Lower leg skin (tissue), 3 donors: Measurements from ENCODE around the gene AQR.

ENCODE experiments used
- CTCF ChIP-seq, 3 donors: fragments of 450-650 bp; IDR thresholded peaks; one replicate each; pipeline ENCODE4 v1.5.1; 2016; ENCODE audit warnings: antibody characterized with exemption in 3 of 3, mild to moderate bottlenecking in 3 of 3, moderate library complexity in 2 of 3
- POLR2A ChIP-seq, 2 donors: fragments of 450-650 bp; IDR thresholded peaks; one replicate each; pipeline ENCODE4 v1.6.1; 2016 to 2017; ENCODE audit warnings: antibody characterized with exemption in 2 of 2, mild to moderate bottlenecking in 1 of 2, moderate library complexity in 1 of 2

GRCh38 chr15:34808016-34808415 lies 161.5 kb downstream of the AQR start:
- no peak for TF ChIP-seq CTCF (IDR thresholded peaks at IDR 0.05)
- TF ChIP-seq POLR2A (IDR thresholded peaks at IDR 0.05), result no peak
